GM18520 (cell line): ENCODE data around the gene UPK2.

ENCODE experiments used
- ATAC-seq: cut with Tn5 transposase; IDR thresholded peaks from one replicate; pipeline ENCODE4 v1.9.1; 2021; ENCODE audit not compliant: unreplicated experiment

The UPK2 gene

GRCh38 chr11:118956094-118956846 is at the start of gene UPK2:
Gene UPK2, plus strand, starts transcription at chr11:118956298. Its CDS starts 53 bp downstream, at chr11:118956351.
- ATAC-seq = no peak

GRCh38 chr11:118907051-118908042 is 48.8 kb upstream of the UPK2 start:
- no peak for ATAC-seq

- no peak for ATAC-seq
Measured at GRCh38 chr11:118908264-118908663, 47.8 kb upstream of the UPK2 start.

DNA sequence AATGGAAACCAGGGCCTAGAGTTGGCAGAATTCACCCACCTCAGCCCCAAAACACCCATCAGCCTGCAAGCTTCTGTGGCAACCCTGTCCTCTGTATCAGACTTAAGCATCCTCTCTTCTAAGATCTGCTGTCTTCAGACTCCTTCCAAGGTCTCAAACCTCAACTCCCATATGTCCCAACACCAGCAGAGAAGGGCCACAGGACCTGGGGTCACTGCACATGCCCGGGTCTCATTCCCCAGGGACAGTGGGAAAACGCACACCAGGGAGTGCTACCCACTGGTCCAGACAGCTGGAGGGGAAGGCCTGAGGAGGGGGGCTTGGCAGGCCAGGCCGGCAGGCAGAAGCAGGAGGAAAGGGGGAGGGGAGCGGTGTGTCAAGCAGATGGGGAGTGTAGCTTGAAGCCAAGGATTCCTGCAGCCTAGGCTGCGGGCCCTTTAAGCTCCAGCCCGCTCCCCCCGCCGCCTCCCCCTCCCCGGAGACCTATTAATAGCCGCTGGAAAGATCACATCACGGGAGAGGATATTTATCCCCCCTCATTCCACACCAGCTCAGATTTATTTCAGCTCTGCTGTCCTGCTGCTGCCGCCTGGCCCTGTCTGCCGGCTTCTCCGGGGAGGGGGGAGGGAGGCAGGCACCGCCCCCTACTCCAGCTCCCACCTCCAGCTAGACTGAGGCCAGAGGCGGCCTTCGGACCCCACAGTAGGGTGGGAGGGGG is 47.0 kb upstream of the UPK2 start:
- no peak for ATAC-seq

GRCh38 chr11:118909619-118910308 is 46.3 kb upstream of the UPK2 start:
- no peak for ATAC-seq

DNA sequence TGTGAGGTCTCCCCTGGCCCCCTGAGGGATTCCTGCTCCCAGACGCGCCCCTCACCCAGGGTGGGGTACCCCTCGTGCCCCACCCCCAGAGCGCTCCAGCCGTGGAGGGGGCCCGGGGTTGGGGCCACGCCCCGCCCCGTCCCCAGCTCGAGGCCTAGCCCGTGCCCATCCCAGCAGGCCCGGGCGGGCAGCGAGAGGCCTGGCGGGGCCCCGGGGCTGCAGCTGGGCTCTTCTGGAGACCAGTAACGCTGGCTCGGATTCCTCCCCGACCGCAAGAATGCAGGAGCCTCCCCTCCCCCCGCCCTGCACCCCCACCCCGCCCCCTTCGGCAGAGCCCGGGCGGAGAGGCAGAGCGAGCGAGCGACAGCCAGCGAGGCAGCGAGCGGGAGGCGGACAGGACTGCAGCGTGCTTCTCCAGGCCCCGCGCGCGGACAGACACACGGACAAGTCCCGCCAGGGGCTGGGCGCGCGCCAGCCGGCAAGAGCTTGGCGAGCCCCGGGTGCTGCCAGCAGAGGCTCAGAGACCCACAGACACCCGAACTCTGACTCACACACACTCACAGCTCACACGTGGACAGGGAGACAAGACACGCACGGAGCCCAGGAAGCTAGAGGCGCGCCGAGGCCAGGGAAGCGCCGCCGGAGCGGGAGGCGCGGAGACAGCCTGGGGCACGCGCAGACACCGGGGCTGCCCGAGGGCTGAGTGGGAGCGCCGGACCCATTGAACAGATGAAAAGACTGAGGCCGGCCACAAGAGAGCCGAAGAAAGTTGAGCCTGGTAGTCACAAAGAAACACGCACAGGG is 45.6 kb upstream of the UPK2 start:
- ATAC-seq = no peak

DNA sequence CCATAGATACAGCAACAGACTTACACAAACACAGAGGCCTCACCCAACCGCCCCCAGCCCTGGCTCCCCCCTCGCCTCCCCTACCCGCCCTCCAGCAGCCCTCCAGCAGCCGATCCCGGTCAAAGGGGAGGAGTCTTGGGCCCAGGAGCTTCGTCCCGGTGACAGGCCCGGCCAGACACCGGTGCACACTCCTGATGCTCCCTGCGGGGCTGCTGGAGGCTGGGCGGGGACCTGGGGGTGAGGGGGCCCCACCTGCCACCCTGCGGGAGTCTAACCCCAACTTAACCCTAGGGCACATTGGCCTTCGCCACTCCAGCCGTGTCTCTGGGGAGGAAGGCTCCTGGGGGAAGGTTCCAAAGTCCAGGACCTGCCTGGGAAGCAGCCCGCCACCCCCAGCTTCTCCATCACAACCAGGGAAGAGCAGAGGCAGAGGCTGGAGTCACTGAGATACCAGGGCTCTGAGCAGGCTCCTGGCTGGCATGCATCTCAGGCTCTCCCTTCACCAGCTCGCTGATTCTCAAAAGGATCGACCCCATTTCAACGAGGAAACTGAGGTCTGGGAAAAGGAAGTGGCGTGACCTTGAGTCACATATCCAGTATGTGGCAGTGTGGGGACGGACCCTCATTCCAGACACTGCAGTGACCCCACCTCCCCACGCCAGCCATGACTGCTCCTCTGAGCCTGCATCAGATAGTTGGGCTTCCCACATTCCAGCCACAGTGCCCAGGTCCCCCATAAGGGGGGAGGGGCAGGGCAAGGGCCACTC is 44.8 kb upstream of the UPK2 start:
- ATAC-seq = no peak

DNA sequence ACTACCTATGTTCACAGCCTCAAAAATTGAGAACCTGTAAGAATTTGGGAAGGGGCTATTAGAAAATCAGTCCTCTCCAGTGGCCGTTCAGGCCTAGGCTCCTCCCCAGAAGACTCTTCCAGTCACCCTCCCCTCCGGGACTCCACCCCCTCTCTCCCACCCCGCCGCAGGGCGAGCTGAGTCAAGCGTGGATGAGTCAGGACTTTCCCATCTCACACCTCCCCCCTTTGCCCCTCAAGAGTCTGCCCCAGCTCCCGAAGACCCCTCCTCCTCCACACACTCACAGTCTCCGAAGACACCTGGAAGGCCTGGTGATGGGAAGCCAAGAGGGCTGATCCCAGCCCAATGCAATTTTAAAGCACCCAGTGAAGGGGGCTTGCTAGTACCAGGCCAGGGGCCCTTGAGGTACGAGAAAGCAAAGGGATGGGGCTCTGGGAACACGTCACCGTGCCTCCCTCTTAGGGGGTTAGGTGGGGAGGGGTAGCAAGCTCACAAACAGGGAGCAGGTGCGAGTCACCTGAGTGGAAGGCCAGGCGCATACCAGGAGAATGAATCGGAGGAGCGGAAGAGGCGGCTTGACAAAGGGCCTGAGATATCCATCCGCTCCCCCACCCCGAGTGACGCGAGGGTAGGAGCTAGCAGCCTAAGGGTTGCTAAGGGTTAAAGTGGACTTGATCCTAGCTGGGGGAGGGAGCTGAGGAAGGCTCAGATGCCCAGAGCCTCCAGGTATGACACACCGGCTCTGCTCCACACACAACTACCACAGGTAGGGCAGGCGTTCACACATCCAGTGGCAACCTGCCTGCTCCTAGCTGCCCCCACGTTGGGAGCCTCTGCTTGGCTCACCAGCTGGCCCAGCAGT is 44.0 kb upstream of the UPK2 start:
- no peak for ATAC-seq

DNA sequence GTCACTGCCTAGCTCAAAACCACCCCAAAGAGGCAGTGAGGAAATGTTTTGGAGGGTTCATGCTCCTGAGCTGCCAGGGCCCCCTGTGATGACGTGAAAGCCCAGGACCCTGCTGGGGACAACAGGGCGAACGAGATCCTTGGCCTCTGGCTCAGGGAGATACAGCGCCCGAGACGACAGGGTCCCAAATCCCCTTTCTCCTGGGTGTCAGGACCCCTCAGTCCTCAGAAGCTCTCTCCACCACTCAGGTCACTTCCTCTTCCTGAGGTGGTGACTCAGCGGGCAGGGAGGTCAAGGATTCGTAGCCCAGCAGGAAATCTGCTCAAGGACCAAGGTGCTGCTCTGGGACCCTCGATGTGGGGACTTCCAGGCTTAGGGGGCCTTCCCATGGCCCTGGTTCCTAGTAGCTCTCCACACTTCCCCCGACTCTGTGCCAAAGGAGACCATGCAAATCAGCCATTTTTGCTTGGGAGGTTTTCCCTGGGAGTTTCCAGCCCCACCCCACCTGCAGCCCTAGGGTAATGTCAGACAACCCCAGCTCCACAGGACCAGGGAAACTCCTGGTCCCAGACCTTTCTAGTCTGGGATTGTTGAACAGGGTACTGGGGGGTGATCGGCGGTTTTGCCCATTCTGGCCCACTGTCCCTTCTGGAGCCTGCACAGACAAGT is 43.2 kb upstream of the UPK2 start:
- ATAC-seq = no peak

GRCh38 chr11:118913411-118914125 is 42.5 kb upstream of the UPK2 start:
- ATAC-seq = no peak

DNA sequence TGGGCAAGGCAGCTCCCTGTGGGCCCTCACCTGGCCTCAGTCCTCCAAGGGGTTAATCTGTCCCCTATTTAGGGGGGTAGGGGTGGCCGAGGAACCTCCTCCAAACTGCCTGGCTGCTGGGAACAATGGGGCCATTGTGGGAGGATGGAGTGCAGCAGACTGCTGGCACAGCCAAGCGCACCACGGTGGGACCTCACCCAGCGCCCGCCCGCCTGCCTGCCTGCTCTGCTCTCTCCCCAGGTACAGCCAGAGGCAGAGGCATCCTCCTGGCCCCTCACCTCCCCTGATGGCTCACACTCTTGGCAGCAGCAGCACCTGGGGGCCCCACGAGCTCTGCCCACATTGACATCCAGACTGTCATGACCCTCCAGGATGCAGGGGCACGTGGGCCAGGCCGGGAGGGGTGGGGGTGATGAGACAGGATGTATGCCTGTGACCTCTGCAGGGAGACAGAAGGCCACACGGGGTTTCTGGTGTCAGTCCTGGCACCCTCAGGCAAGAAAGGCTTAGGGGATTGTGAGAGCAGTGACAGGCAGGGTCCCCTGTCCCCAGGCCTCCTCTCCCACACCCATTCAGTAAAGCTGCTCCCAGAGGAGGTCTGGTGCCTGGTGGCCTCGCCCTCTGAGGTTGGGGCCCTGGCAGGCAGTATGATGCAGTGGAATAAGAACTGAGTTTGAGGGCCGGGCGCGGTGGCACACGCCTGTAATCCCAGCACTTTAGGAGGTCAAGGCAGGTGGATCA is 41.8 kb upstream of the UPK2 start:
- no peak for ATAC-seq

- ATAC-seq = no peak
Measured at GRCh38 chr11:118914987-118915386, 41.1 kb upstream of the UPK2 start.

DNA sequence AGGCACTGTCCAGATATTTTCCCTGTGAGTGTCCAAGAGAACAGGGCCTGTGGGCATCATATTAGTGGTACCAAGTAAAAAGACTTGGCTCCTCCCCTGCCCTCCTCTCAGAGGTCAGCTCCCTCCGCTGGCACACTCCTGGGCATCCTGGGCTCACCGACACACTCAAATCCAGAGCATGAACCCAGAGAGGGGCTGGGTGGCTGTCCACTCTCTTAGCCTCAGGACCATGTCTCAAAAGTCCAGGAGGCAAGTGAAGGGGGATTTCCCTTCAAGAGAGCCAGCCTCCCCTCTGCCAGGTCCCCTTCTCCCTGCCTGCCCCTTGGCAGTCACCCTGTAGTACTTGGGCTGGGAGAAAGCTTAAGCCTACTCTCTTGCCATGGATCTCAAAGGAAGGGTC is 40.7 kb upstream of the UPK2 start:
- ATAC-seq = no peak

DNA sequence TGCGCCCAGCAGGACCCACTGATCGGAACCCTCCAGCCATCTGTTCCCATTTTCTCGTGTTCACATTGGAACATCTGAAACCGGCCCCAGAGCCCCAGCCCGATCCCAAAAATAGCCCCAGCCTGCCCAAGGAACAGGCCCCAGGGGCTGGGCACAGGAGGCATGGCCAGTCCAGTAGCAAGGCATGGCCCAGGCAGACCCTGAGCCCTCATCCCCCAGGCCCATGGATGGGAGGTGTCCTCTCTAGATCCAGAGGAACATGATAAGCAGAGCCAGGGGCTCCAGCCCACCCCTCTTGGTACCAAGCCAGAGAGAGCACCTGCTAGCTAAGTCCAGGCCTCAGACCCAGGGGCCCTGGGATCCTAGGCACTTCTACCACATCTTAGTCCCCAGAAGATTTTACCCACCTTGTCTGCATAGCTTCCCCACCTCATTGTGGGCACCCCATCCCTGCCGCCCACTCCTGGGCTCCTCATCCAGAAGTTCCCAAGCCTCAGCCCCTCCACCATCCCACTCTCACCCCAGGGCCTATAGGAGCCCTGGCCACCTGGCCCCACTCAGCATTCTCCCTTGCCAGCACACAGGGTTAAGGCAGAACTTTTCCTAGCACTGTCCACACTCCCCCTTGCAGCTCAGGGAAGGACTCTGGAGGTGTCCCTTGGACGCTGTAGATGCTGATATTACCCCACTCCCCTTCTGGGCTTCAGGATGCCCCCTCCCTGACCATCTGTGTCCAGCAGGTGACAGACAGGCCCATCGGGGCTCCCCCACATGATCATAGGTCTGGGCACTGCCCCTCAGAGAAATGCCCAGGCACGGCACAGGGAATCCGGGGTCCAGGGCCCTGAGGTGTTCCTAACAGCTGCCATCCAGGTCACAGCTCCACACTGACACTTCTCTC is 39.9 kb upstream of the UPK2 start:
- no peak for ATAC-seq

DNA sequence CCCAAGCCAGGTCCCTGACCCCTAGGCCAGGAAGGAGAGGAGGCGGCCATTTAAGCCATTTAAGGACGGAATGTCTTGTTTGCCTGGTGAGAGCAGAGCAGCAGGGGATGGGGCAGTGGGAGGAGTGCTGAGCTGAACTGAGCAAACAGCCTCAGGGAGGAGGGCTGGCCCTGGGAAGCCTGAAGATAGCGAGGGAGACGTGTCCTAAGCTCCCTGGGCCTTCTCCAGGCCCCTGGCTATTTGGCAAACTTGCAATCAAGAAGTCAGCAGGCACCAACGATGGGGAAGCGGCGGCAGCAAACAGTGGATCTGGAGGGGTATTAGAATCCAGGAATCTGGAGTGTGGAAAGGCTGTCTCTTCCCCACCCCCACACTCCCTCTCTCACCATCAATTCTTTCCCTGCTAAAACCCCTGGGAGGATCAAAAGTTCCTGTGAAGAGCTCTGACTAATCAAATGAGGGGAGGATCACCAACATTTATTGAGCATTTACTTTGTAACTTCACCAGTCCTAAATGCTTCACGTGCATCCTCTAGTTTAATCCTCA is 39.2 kb upstream of the UPK2 start:
- no peak for ATAC-seq
